Measurements from ENCODE around the gene SLC22A31.
"Not testable (repeated sequence)": the region's sequence is repeated elsewhere in the genome, so short reads cannot be mapped to it uniquely, and the experiment has no call there.

SLC22A31 gene

GRCh38 chr16:89200124-89200849 is at the start of gene SLC22A31:
TSS of gene SLC22A31 (minus strand) at chr16:89200537. CDS start at chr16:89200501, 36 bp downstream.
- no peak within 1 kb of the TSS for H3K4me3 ChIP-seq (ENCODE audit: low read depth, low read length)
- TF ChIP-seq, protein P1, sequence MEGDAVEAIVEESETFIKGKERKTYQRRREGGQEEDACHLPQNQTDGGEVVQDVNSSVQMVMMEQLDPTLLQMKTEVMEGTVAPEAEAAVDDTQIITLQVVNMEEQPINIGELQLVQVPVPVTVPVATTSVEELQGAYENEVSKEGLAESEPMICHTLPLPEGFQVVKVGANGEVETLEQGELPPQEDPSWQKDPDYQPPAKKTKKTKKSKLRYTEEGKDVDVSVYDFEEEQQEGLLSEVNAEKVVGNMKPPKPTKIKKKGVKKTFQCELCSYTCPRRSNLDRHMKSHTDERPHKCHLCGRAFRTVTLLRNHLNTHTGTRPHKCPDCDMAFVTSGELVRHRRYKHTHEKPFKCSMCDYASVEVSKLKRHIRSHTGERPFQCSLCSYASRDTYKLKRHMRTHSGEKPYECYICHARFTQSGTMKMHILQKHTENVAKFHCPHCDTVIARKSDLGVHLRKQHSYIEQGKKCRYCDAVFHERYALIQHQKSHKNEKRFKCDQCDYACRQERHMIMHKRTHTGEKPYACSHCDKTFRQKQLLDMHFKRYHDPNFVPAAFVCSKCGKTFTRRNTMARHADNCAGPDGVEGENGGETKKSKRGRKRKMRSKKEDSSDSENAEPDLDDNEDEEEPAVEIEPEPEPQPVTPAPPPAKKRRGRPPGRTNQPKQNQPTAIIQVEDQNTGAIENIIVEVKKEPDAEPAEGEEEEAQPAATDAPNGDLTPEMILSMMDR (IDR thresholded peaks at IDR 0.05; ENCODE audit: borderline replicate concordance, insufficient read depth, low read depth, low read length) = no peak

- H3K4me3 ChIP-seq (ENCODE audit: low read depth, low read length) = no peak overlapping the region
- TF ChIP-seq, protein P1 (IDR thresholded peaks at IDR 0.05; ENCODE audit: borderline replicate concordance, insufficient read depth, low read depth, low read length) = no peak
Measured at GRCh38 chr16:89248196-89248982, 48.1 kb upstream of the SLC22A31 start.

GRCh38 chr16:89247734-89248075 is 47.4 kb upstream of the SLC22A31 start:
- H3K4me3 ChIP-seq (ENCODE audit: low read depth, low read length) = peak overlapping the region; percentile 24

DNA sequence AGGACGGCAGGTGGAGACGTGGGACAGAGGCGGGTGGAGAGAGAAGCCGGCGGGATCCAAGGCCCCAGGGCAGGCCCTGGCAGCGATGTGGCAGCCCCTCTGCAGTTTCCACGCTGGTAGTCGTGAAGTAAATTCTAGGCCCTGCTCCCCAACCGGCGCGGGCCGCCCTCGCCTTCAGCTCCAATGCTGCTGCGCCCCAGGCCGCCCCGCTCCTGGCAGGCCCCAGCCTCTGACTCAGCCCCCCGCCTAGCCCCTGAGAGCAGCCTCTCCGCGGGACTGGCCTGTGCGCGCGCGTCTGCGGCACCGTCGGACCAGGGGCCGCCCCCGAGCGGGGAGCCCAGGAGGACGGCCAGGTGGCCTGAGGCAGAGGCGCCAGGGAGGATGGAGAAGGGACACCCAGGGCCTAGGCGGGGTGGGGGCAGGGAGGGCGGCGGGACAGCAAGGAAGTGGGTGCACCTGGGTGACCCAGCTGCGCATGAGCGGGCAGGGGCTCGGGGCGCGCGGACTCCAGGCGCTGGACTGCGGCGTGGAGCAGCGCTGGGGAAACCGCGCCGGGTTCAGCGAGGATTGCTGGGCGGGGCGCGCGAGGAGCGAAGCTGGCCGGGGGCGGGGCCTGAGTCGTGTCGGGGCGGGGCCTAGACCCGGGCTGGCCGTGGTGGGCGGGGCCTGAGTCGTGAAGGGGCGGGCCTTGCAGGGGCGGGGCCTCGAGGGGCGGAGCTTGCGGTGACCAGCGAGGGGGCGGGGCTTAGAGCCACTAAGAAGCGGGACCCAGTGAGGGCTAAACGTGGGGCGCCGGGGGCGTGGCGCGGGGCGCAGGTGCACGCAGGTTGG is 46.8 kb upstream of the SLC22A31 start:
- peak overlapping the region; percentile 48 for H3K4me3 ChIP-seq (ENCODE audit: low read depth, low read length)
- TF ChIP-seq, protein P1 (IDR thresholded peaks at IDR 0.05; ENCODE audit: borderline replicate concordance, insufficient read depth, low read depth, low read length) = no peak

- TF ChIP-seq, protein P1 (IDR thresholded peaks at IDR 0.05; ENCODE audit: borderline replicate concordance, insufficient read depth, low read depth, low read length) = no peak
Measured at GRCh38 chr16:89246383-89246902, 46.1 kb upstream of the SLC22A31 start.

DNA sequence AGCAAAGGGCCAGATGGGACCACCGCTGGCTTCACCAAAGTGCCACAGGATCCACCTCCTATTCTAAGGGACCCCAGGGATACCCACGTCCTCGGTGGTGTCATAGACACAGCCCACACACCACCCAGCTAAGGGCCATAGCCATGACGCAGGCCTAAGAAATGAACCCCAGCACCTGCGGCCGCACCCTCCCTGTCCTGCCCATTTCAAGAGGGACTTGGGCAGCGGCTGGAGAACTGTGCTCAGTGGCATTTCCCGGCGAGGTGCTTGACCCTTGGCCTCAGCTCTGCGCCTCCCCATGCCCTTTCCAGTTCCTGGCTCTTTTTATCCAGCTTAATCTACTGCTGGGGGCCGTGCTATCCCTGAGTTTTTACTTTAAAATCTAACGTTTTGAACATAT is 44.4 kb upstream of the SLC22A31 start:
- no peak overlapping the region for H3K4me3 ChIP-seq (ENCODE audit: low read depth, low read length)
- TF ChIP-seq, protein P1 (IDR thresholded peaks at IDR 0.05; ENCODE audit: borderline replicate concordance, insufficient read depth, low read depth, low read length) = no peak

More at GRCh38 chr16:89246383-89246902, 46.1 kb upstream of the SLC22A31 start:
- peak overlapping the region; percentile 48 for H3K4me3 ChIP-seq (ENCODE audit: low read depth, low read length)

DNA sequence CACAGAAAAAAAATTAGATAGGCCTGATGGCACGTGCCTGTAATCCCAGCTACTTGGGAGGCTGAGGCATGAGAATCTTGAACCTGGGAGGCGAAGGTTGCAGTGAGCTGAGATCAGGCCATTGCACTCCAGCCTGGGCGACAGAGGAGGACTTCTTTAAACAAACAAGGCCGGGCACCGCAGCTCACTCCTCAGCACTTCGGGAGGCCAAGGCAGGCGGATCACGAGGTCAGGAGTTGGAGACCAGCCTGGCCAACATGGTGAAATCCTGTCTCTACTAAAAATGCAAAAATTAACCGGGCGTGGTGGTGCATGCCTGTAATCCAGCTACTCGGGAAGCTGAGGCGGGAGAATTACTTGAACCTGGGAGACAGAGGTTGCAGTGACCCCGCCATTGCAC is 43.9 kb upstream of the SLC22A31 start:
- H3K4me3 ChIP-seq (ENCODE audit: low read depth, low read length) = not testable (repeated sequence)

All from GM12875 (cell line).